8988T (cell line): ENCODE data around the gene RIMS3.
"Not testable (repeated sequence)": the region's sequence is repeated elsewhere in the genome, so short reads cannot be mapped to it uniquely, and the experiment has no call there.

ENCODE experiments used
- DNase-seq: peaks from one replicate; pipeline ENCODE4 v3.0.0; 2011

Gene RIMS3

DNA sequence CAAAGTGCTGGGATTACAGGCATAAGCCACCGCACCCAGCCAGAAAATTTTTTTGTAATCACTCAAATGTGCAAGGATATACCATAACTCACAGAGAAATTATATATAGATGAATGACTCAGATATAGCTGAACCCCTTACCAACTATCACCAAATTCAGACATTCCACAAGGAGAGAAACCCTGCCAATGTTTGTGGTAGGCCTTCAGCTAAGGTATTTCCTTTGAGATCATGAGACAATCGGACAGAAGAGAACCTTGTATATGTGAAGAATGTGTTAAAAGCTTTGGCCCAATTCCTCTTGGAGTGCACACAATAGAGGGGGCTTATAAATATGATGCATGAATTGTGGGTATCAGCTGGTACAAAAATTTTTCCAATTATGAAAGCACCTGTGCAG lies 83.4 kb downstream of the RIMS3 start:
- no peak for DNase-seq

DNA sequence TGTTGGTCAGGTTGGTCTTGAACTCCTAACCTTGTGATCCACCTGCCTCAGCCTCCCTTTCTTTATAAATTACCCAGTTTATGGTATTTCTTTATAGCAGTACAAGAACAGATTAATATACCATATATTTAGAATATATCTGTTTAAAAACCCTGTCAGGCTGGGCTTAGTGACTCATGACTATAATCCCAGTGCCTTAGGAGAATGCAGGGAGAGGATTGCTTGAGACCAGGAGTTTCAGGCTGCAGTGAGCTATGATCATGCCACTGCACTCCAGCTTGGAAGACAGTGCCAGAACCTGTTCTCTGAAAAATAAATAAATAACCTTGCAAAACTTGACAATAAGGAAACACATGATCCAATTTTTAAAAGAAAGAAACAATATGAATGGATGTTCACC lies 90.1 kb downstream of the RIMS3 start:
- no peak for DNase-seq

DNA sequence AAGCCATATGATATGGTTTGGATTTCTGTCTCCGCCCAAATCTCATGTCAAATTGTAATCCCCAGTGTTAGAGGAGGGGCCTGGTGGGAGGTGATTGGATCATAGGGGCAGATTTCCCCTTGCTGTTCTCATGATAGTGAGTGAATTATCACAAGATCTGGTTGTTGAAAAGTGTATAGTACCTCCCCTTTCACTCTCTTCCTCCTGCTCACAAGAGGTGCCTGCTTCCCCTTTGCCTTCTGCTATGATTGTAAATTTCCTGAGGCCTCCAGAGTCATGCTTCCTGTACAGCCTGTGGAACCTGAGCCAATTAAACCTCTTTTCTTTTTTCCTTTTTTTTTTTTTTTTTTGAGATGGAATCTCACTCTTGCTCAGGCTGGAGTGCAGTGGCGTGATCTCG lies 90.7 kb downstream of the RIMS3 start:
- DNase-seq, result not testable (repeated sequence)
